CD4-positive, CD25-positive, alpha-beta regulatory T cell (primary cell): ENCODE measurements around the gene RABEPK. TPM values are rescaled to one million over a fixed set of nuclear protein-coding genes. Genes with fewer than 3 reads are reported as not detected.
A peak's percentile ranks its signal among the peaks of the same experiment; 100 is the strongest.
"Not testable (repeated sequence)": the region's sequence is repeated elsewhere in the genome, so short reads cannot be mapped to it uniquely, and the experiment has no call there.

ENCODE experiments used
- ATAC-seq, 2 donors: fragments of 150-1000 bp; cut with Tn5 transposase; one replicate each; pipeline ENCODE4 v1.10.0; 2021; ENCODE audit warnings: low read depth in 2 of 2, moderate number of reproducible peaks in 2 of 2, moderate library complexity in 1 of 2
- DNase-seq, 3 donors: peaks; one replicate each; pipeline versions ENCODE4 v3.0.0 to v3.0.0-alpha.2; 2012 to 2022; ENCODE audit warnings: mixed read lengths in 1 of 3
- H3K27ac ChIP-seq: one replicate; pipeline ENCODE4 v1.7.0; 2013; ENCODE audit warnings: mild to moderate bottlenecking, low read length; ENCODE audit not compliant: insufficient read depth, poor library complexity, severe bottlenecking
- H3K27me3 ChIP-seq: one replicate; pipeline ENCODE4 v1.7.0; 2013; ENCODE audit warnings: low read length; ENCODE audit not compliant: control insufficient read depth, insufficient read depth
- H3K36me3 ChIP-seq: one replicate; pipeline ENCODE4 v1.7.0; 2013; ENCODE audit warnings: mild to moderate bottlenecking, low read length, moderate library complexity; ENCODE audit not compliant: control insufficient read depth, insufficient read depth
- H3K4me1 ChIP-seq: 2 replicates; pipeline ENCODE4 v1.7.0; 2013; ENCODE audit warnings: mild to moderate bottlenecking, low read length; ENCODE audit not compliant: insufficient read depth, control insufficient read depth, poor library complexity, severe bottlenecking
- H3K4me3 ChIP-seq: one replicate; pipeline ENCODE4 v1.7.0; 2013; ENCODE audit warnings: low read depth, mild to moderate bottlenecking, low read length, moderate library complexity
- H3K9me3 ChIP-seq, 2 experiments: 1 replicate in 1 of 2; 2 replicates in 1 of 2; pipeline ENCODE4 v1.7.0; 2013; ENCODE audit warnings: low read length in 2 of 2, mild to moderate bottlenecking in 1 of 2, moderate library complexity in 1 of 2; ENCODE audit not compliant: control insufficient read depth in 2 of 2
- H3K27ac Mint-ChIP-seq, 3 donors: one replicate each; pipeline ENCODE4 v1.8.0; 2020 to 2022; ENCODE audit warnings: mild to moderate bottlenecking in 3 of 3, mixed read lengths in 3 of 3, moderate library complexity in 2 of 3
- H3K27me3 Mint-ChIP-seq: one replicate; pipeline ENCODE4 v1.8.0; 2022; ENCODE audit warnings: mild to moderate bottlenecking, mixed read lengths
- H3K36me3 Mint-ChIP-seq: one replicate; pipeline ENCODE4 v1.8.0; 2020; ENCODE audit warnings: mixed read lengths
- H3K4me1 Mint-ChIP-seq, 4 donors: one replicate each; pipeline ENCODE4 v1.8.0; 2020 to 2022; ENCODE audit warnings: mixed read lengths in 4 of 4, mild to moderate bottlenecking in 1 of 4
- H3K4me3 Mint-ChIP-seq, 4 donors: one replicate each; pipeline ENCODE4 v1.8.0; 2020 to 2022; ENCODE audit warnings: mild to moderate bottlenecking in 4 of 4, mixed read lengths in 4 of 4, moderate library complexity in 3 of 4
- H3K9me3 Mint-ChIP-seq, 7 donors: one replicate each; pipeline ENCODE4 v1.8.0; 2020 to 2022; ENCODE audit warnings: mixed read lengths in 7 of 7, mild to moderate bottlenecking in 3 of 7, moderate library complexity in 2 of 7
- polyA plus RNA-seq, 4 donors: library from polyadenylated mRNA; unstranded; fragments of 300-500 nt; fragmentation: Illumina TruSeq; gene quantifications; one replicate each; pipeline ENCODE4 v1.2.3, GENCODE V29; 2021
- total RNA-seq: library from RNA; stranded (reverse); gene quantifications from one replicate; pipeline ENCODE4 v1.2.3, GENCODE V29; 2022

Gene RABEPK
- total and polyA plus RNA-seq, 5 donors from 2014 or later, result 14.2 to 39.5 (median 38.8) TPM

GRCh38 chr9:125183054-125183453 lies 17.3 kb upstream of the RABEPK start:
- no peaks in the 10 kb centered on the region for H3K27me3 ChIP-seq
- Mint-ChIP-seq H3K4me3 (peak overlapping the region in 3 of 4 donors; percentile 36 to 43 (median 43)), H3K27ac (peak overlapping the region in 2 of 3 donors; percentile 1 to 11), H3K4me1 (peaks cover 29 to 84% (median 65%) of the 10 kb centered on the region in 4 donors), H3K36me3 (peaks cover 34% of the 10 kb centered on the region), H3K27me3 (no peaks in the 10 kb centered on the region), H3K9me3 (no peaks in the 10 kb centered on the region)
- no peak overlapping the region for H3K4me3 ChIP-seq
- H3K36me3 ChIP-seq, result peaks cover 5% of the 10 kb centered on the region
- H3K27ac ChIP-seq, result no peak overlapping the region
- ATAC-seq, result no peak
- no peaks in the 10 kb centered on the region for H3K9me3 ChIP-seq
- DNase-seq, result no peak
- peaks cover 20% of the 10 kb centered on the region for H3K4me1 ChIP-seq

- Mint-ChIP-seq H3K9me3 (no peaks in the 10 kb centered on the region), H3K27ac (peak overlapping the region; percentile 1 to 66 (median 34)), H3K4me3 (peak overlapping the region; percentile 20 to 56 (median 43)), H3K4me1 (peaks cover 24 to 84% (median 62%) of the 10 kb centered on the region in 4 donors), H3K27me3 (no peaks in the 10 kb centered on the region), H3K36me3 (peaks cover 30% of the 10 kb centered on the region)
- H3K4me1 ChIP-seq, result peaks cover 25% of the 10 kb centered on the region
- no peak overlapping the region for H3K27ac ChIP-seq
- no peaks in the 10 kb centered on the region for H3K27me3 ChIP-seq
- H3K4me3 ChIP-seq, result no peak overlapping the region
- no peak for DNase-seq
- H3K36me3 ChIP-seq, result peaks cover 5% of the 10 kb centered on the region
- no peak for ATAC-seq
- H3K9me3 ChIP-seq, result no peaks in the 10 kb centered on the region
These were observed 16.8 kb upstream of the RABEPK start for GRCh38 chr9:125183561-125183960.

- Mint-ChIP-seq H3K4me1 (peaks cover 12 to 81% (median 30%) of the 10 kb centered on the region in 4 donors), H3K36me3 (peaks cover 15% of the 10 kb centered on the region), H3K9me3 (no peaks in the 10 kb centered on the region), H3K27me3 (no peaks in the 10 kb centered on the region), H3K27ac (peak overlapping the region in 2 of 3 donors; percentile 95 to 98), H3K4me3 (peak overlapping the region; percentile 94 to 99 (median 98))
- ATAC-seq (no peak), DNase-seq (peak; percentile 17 to 43 (median 30))
- peaks cover 60% of the 10 kb centered on the region for H3K4me1 ChIP-seq
- H3K9me3 ChIP-seq, result no peaks in the 10 kb centered on the region
- H3K36me3 ChIP-seq, result peaks cover 3% of the 10 kb centered on the region
- H3K4me3 ChIP-seq, result peak overlapping the region; percentile 97
- peak overlapping the region; percentile 93 for H3K27ac ChIP-seq
- H3K27me3 ChIP-seq, result no peaks in the 10 kb centered on the region
These were observed 11.4 kb upstream of the RABEPK start for GRCh38 chr9:125189011-125189360.

- peak within 1 kb of the TSS; percentile 95 to 98 (median 98) for H3K27ac Mint-ChIP-seq
- no peaks in the 10 kb centered on the region for H3K27me3 Mint-ChIP-seq
- Histone ChIP-seq H3K4me1 (peaks cover 67% of the 10 kb centered on the region), H3K27ac (peak within 1 kb of the TSS; percentile 93), H3K4me3 (peak within 1 kb of the TSS; percentile 97), H3K27me3 (no peaks in the 10 kb centered on the region), H3K36me3 (peaks cover 2% of the 10 kb centered on the region), H3K9me3 (no peaks in the 10 kb centered on the region)
- peaks cover 12 to 83% (median 32%) of the 10 kb centered on the region in 4 donors for H3K4me1 Mint-ChIP-seq
- DNase-seq (peak; percentile 95 to 98 (median 96)), ATAC-seq (peak; percentile 95 to 98)
- H3K4me3 Mint-ChIP-seq, result peak within 1 kb of the TSS; percentile 94 to 99 (median 98)
- H3K9me3 Mint-ChIP-seq, result no peaks in the 10 kb centered on the region
- peaks cover 15% of the 10 kb centered on the region for H3K36me3 Mint-ChIP-seq
These were observed 10.7 kb upstream of the RABEPK start, which contains the start of gene PPP6C for GRCh38 chr9:125189361-125190289. TSS of gene PPP6C (minus strand) at chr9:125189803. CDS start at chr9:125189718, 85 bp downstream.

- Mint-ChIP-seq H3K27me3 (no peaks in the 10 kb centered on the region), H3K9me3 (no peaks in the 10 kb centered on the region), H3K27ac (peak overlapping the region; percentile 95 to 98 (median 98)), H3K36me3 (peaks cover 12% of the 10 kb centered on the region), H3K4me1 (peaks cover 20 to 85% (median 35%) of the 10 kb centered on the region in 4 donors), H3K4me3 (peak overlapping the region; percentile 94 to 99 (median 98))
- Histone ChIP-seq H3K4me3 (peak overlapping the region; percentile 97), H3K27me3 (no peaks in the 10 kb centered on the region), H3K4me1 (peaks cover 74% of the 10 kb centered on the region), H3K27ac (peak overlapping the region; percentile 93), H3K9me3 (no peaks in the 10 kb centered on the region), H3K36me3 (peaks cover 2% of the 10 kb centered on the region)
- DNase-seq (peak in 2 of 3 donors; percentile 17 to 51), ATAC-seq (no peak)
These were observed 10.0 kb upstream of the RABEPK start for GRCh38 chr9:125190361-125190801.

- peaks cover 70% of the 10 kb centered on the region for H3K4me1 ChIP-seq
- not testable (repeated sequence) for H3K36me3 ChIP-seq, ATAC-seq, H3K9me3 ChIP-seq, H3K36me3 Mint-ChIP-seq, H3K27me3 Mint-ChIP-seq, H3K27me3 ChIP-seq, DNase-seq, H3K9me3 Mint-ChIP-seq
- peak overlapping the region; percentile 65 for H3K4me3 ChIP-seq
- peak overlapping the region; percentile 85 to 94 (median 90) for H3K4me3 Mint-ChIP-seq
- H3K27ac ChIP-seq, result peak overlapping the region; percentile 62
- H3K4me1 Mint-ChIP-seq, result peaks cover 14 to 90% (median 26%) of the 10 kb centered on the region in 4 donors
- H3K27ac Mint-ChIP-seq, result peak overlapping the region; percentile 95 to 98 (median 97)
These were observed 5.9 kb upstream of the RABEPK start for GRCh38 chr9:125194466-125194865.

GRCh38 chr9:125195591-125195990 lies 4.8 kb upstream of the RABEPK start:
- H3K27ac ChIP-seq, H3K9me3 Mint-ChIP-seq, H3K27me3 ChIP-seq, DNase-seq, ATAC-seq, H3K27me3 Mint-ChIP-seq, H3K9me3 ChIP-seq, H3K36me3 Mint-ChIP-seq, H3K36me3 ChIP-seq: not testable (repeated sequence)
- H3K4me3 Mint-ChIP-seq, result peak overlapping the region; percentile 85 to 94 (median 90)
- Histone ChIP-seq H3K4me3 (peak overlapping the region; percentile 58), H3K4me1 (peaks cover 69% of the 10 kb centered on the region)
- H3K27ac Mint-ChIP-seq, result peak overlapping the region; percentile 95 to 98 (median 97)
- peaks cover 14 to 84% (median 26%) of the 10 kb centered on the region in 4 donors for H3K4me1 Mint-ChIP-seq
